Activated CD8-positive, alpha-beta memory T cell treated with anti-CD3 and anti-CD28 coated beads for 1 hour (primary cell): ENCODE data around the gene MYOZ1.
"Not testable (repeated sequence)": the region's sequence is repeated elsewhere in the genome, so short reads cannot be mapped to it uniquely, and the experiment has no call there.

ENCODE experiments used
- DNase-seq, 2 donors: peaks; one replicate each; pipeline ENCODE4 v3.0.0-alpha.2; 2020; ENCODE audit warnings: low read depth in 1 of 2; ENCODE audit errors: extremely low read depth in 1 of 2

The MYOZ1 gene

GRCh38 chr10:73647875-73648651 is 6.8 kb upstream of the MYOZ1 start:
- no peak for DNase-seq

GRCh38 chr10:73647211-73647874 is 6.1 kb upstream of the MYOZ1 start:
- no peak for DNase-seq

- no peak for DNase-seq
Observed at GRCh38 chr10:73646598-73647041, 5.3 kb upstream of the MYOZ1 start.

GRCh38 chr10:73645251-73645650 is 4.0 kb upstream of the MYOZ1 start:
- no peak for DNase-seq

GRCh38 chr10:73644767-73645166 is 3.5 kb upstream of the MYOZ1 start:
- DNase-seq, result no peak

- DNase-seq, result no peak
Observed at GRCh38 chr10:73644015-73644743, 2.9 kb upstream of the MYOZ1 start.

GRCh38 chr10:73643362-73643761 is 2.1 kb upstream of the MYOZ1 start:
- DNase-seq, result no peak

GRCh38 chr10:73639286-73639685 is 2.0 kb downstream of the MYOZ1 start:
- no peak for DNase-seq

- DNase-seq, result no peak
Observed at GRCh38 chr10:73635781-73636180, 5.5 kb downstream of the MYOZ1 start.

- DNase-seq, result no peak
Observed at GRCh38 chr10:73634421-73634820, 6.9 kb downstream of the MYOZ1 start.

- DNase-seq, result no peak
Observed at GRCh38 chr10:73629165-73629564, 12.1 kb downstream of the MYOZ1 start.

GRCh38 chr10:73628405-73628804 is 12.9 kb downstream of the MYOZ1 start:
- DNase-seq, result no peak

- no peak for DNase-seq
Observed at GRCh38 chr10:73627300-73627699, 14.0 kb downstream of the MYOZ1 start.

GRCh38 chr10:73625884-73626752 is 15.2 kb downstream of the MYOZ1 start:
- DNase-seq, result peak; percentile 84 to 85

GRCh38 chr10:73625004-73625883 is 16.0 kb downstream of the MYOZ1 start:
- no peak for DNase-seq

GRCh38 chr10:73623056-73623455 is 18.2 kb downstream of the MYOZ1 start:
- DNase-seq, result no peak

GRCh38 chr10:73620974-73621373 is 20.3 kb downstream of the MYOZ1 start:
- DNase-seq, result not testable (repeated sequence)

GRCh38 chr10:73617143-73617542 is 24.1 kb downstream of the MYOZ1 start:
- not testable (repeated sequence) for DNase-seq

- DNase-seq, result no peak
Observed at GRCh38 chr10:73614720-73615119, 26.6 kb downstream of the MYOZ1 start.

- DNase-seq, result no peak
Observed at GRCh38 chr10:73609116-73609515, 32.2 kb downstream of the MYOZ1 start.
